ENCODE measurements around the gene TMEFF2.

- TF ChIP-seq CTCF (IDR thresholded peaks at IDR 0.05) (no peak), POLR2A (IDR thresholded peaks at IDR 0.05) (no peak)
Measured at GRCh38 chr2:192047315-192048107, 147.2 kb downstream of the TMEFF2 start.
